Neural cell (in vitro differentiated cells): ENCODE data around the gene TMOD3. TPM values are rescaled to one million over a fixed set of nuclear protein-coding genes. Genes with fewer than 3 reads are reported as not detected.

Source experiments
- H2AFZ ChIP-seq: fragments of 200-600, 300-800 bp; sonication (generic), shearing (Covaris generic); 2 replicates; pipeline ENCODE4 v1.6.0; 2014; ENCODE audit warnings: low read depth, mild to moderate bottlenecking, antibody characterized with exemption, low read length, moderate library complexity
- H3F3A ChIP-seq: fragments of 200-600 bp; shearing (Covaris generic); 2 replicates; pipeline ENCODE4 v1.6.1; 2016; ENCODE audit warnings: mild to moderate bottlenecking, moderate library complexity, mixed read lengths, antibody characterized with exemption, low read length; ENCODE audit not compliant: insufficient read depth, poor library complexity, severe bottlenecking
- H3K27ac ChIP-seq: fragments of 200-600, 300-800 bp; sonication (generic), shearing (Covaris generic); 2 replicates; pipeline ENCODE4 v1.5.1; 2014; ENCODE audit warnings: mild to moderate bottlenecking, low read length, moderate library complexity
- H3K27me3 ChIP-seq: fragments of 300-800, 200-600 bp; sonication (generic), shearing (Covaris generic); 2 replicates; pipeline ENCODE4 v1.6.0; 2014; ENCODE audit warnings: mild to moderate bottlenecking, low read depth, low read length, moderate library complexity; ENCODE audit not compliant: insufficient read depth
- H3K36me3 ChIP-seq: fragments of 300-800, 200-600 bp; sonication (generic), shearing (Covaris generic); 2 replicates; pipeline ENCODE4 v1.5.1; 2014; ENCODE audit warnings: mild to moderate bottlenecking, antibody characterized with exemption, low read length, moderate library complexity; ENCODE audit not compliant: insufficient read depth
- H3K4me2 ChIP-seq: fragments of 300-800, 200-600 bp; sonication (generic), shearing (Covaris generic); 2 replicates; pipeline ENCODE4 v1.6.0; 2014; ENCODE audit warnings: mild to moderate bottlenecking, low read length
- H3K4me3 ChIP-seq: fragments of 300-800, 200-600 bp; sonication (generic), shearing (Covaris generic); 2 replicates; pipeline ENCODE4 v1.5.1; 2014; ENCODE audit warnings: mild to moderate bottlenecking, low read length, moderate library complexity
- H3K79me2 ChIP-seq: fragments of 200-600 bp; shearing (Covaris generic); replicated peaks from 2 replicates; pipeline ENCODE4 v1.6.0; 2014; ENCODE audit warnings: mild to moderate bottlenecking, low read length, moderate library complexity; ENCODE audit not compliant: insufficient read depth
- H3K9ac ChIP-seq: fragments of 300-800, 200-600 bp; sonication (generic), shearing (Covaris generic); 2 replicates; pipeline ENCODE4 v1.6.1; 2016; ENCODE audit warnings: mild to moderate bottlenecking, low read length, mixed read lengths
- H3K9me2 ChIP-seq: fragments of 200-600 bp; shearing (Covaris generic); 2 replicates; pipeline ENCODE4 v1.6.1; 2016; ENCODE audit warnings: mild to moderate bottlenecking, low read length, mixed read lengths; ENCODE audit not compliant: insufficient read depth
- H3K9me3 ChIP-seq: fragments of 200-600, 300-800 bp; sonication (generic), shearing (Covaris generic); 2 replicates; pipeline ENCODE4 v1.6.1; 2016; ENCODE audit warnings: mild to moderate bottlenecking, mixed run types, low read length, moderate library complexity, mixed read lengths
- H4K20me1 ChIP-seq: fragments of 200-600 bp; shearing (Covaris generic); 2 replicates; pipeline ENCODE4 v1.6.1; 2016; ENCODE audit warnings: mild to moderate bottlenecking, mixed run types; ENCODE audit not compliant: insufficient read depth
- EP300 ChIP-seq: fragments of 450-650 bp; conservative IDR thresholded peaks from 2 replicates; pipeline ENCODE4 v1.6.1; 2014; ENCODE audit warnings: antibody characterized with exemption, mild to moderate bottlenecking, moderate library complexity; ENCODE audit not compliant: poor library complexity, severe bottlenecking
- EZH2 ChIP-seq: fragments of 200-600, 300-800 bp; shearing (Covaris generic), sonication (generic); IDR thresholded peaks from 2 replicates; pipeline ENCODE4 v1.6.1; 2014; ENCODE audit warnings: antibody characterized with exemption, low read length, borderline replicate concordance, mild to moderate bottlenecking; ENCODE audit not compliant: insufficient read depth, poor library complexity, severe bottlenecking
- MXI1 ChIP-seq: fragments of 450-650 bp; conservative IDR thresholded peaks from 2 replicates; pipeline ENCODE4 v1.6.1; 2014; ENCODE audit warnings: antibody characterized with exemption, mild to moderate bottlenecking; ENCODE audit not compliant: poor library complexity, severe bottlenecking
- POLR2AphosphoS5 ChIP-seq: IDR thresholded peaks from 2 replicates; pipeline ENCODE4 v1.6.1; 2012
- RAD21 ChIP-seq: fragments of 450-650 bp; conservative IDR thresholded peaks from 2 replicates; pipeline ENCODE4 v1.6.1; 2014; ENCODE audit warnings: antibody characterized with exemption, mild to moderate bottlenecking, moderate library complexity
- SMC3 ChIP-seq: fragments of 450-650 bp; conservative IDR thresholded peaks from 2 replicates; pipeline ENCODE4 v1.6.1; 2014; ENCODE audit warnings: antibody characterized with exemption, mild to moderate bottlenecking, moderate library complexity; ENCODE audit not compliant: poor library complexity
- TAF1 ChIP-seq: IDR thresholded peaks from 2 replicates; pipeline ENCODE4 v1.6.1; 2012; ENCODE audit warnings: low read depth
- polyA plus RNA-seq: library from polyadenylated mRNA; depleted of rRNA; stranded (reverse); fragments of >200 nt; gene quantifications from 2 replicates; pipeline ENCODE4 v1.2.3, GENCODE V29; 2014
- TF ChIP-seq, protein P1 (sequence below): IDR thresholded peaks from 2 replicates; pipeline ENCODE4 v1.6.1; 2012; ENCODE audit warnings: borderline replicate concordance
- TF ChIP-seq, protein P2 (sequence below): fragments of 450-650 bp; IDR thresholded peaks from 2 replicates; pipeline ENCODE4 v1.5.1; 2014; ENCODE audit warnings: antibody characterized with exemption, mild to moderate bottlenecking, moderate library complexity; ENCODE audit not compliant: poor library complexity, severe bottlenecking

TMOD3 gene
- polyA plus RNA-seq, 1 donor from 2014 or later, result 12.6 TPM

GRCh38 chr15:51876169-51876568, 46.7 kb downstream of the TMOD3 start:
- Histone ChIP-seq H3K9ac (no peak overlapping the region), H3F3A (no peaks in the 10 kb centered on the region), H3K9me3 (no peaks in the 10 kb centered on the region), H3K4me3 (no peak overlapping the region), H3K27ac (no peak overlapping the region), H4K20me1 (no peaks in the 10 kb centered on the region), H3K27me3 (no peaks in the 10 kb centered on the region), H3K9me2 (no peaks in the 10 kb centered on the region), H3K4me2 (no peak overlapping the region), H2AFZ (no peak overlapping the region), H3K36me3 (no peaks in the 10 kb centered on the region), H3K79me2 (no peaks in the 10 kb centered on the region)
- TF ChIP-seq, protein P1, sequence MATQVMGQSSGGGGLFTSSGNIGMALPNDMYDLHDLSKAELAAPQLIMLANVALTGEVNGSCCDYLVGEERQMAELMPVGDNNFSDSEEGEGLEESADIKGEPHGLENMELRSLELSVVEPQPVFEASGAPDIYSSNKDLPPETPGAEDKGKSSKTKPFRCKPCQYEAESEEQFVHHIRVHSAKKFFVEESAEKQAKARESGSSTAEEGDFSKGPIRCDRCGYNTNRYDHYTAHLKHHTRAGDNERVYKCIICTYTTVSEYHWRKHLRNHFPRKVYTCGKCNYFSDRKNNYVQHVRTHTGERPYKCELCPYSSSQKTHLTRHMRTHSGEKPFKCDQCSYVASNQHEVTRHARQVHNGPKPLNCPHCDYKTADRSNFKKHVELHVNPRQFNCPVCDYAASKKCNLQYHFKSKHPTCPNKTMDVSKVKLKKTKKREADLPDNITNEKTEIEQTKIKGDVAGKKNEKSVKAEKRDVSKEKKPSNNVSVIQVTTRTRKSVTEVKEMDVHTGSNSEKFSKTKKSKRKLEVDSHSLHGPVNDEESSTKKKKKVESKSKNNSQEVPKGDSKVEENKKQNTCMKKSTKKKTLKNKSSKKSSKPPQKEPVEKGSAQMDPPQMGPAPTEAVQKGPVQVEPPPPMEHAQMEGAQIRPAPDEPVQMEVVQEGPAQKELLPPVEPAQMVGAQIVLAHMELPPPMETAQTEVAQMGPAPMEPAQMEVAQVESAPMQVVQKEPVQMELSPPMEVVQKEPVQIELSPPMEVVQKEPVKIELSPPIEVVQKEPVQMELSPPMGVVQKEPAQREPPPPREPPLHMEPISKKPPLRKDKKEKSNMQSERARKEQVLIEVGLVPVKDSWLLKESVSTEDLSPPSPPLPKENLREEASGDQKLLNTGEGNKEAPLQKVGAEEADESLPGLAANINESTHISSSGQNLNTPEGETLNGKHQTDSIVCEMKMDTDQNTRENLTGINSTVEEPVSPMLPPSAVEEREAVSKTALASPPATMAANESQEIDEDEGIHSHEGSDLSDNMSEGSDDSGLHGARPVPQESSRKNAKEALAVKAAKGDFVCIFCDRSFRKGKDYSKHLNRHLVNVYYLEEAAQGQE, result no peak
- no peak for TF ChIP-seq MXI1
- TF ChIP-seq EZH2, result no peak
- TF ChIP-seq, protein P2, sequence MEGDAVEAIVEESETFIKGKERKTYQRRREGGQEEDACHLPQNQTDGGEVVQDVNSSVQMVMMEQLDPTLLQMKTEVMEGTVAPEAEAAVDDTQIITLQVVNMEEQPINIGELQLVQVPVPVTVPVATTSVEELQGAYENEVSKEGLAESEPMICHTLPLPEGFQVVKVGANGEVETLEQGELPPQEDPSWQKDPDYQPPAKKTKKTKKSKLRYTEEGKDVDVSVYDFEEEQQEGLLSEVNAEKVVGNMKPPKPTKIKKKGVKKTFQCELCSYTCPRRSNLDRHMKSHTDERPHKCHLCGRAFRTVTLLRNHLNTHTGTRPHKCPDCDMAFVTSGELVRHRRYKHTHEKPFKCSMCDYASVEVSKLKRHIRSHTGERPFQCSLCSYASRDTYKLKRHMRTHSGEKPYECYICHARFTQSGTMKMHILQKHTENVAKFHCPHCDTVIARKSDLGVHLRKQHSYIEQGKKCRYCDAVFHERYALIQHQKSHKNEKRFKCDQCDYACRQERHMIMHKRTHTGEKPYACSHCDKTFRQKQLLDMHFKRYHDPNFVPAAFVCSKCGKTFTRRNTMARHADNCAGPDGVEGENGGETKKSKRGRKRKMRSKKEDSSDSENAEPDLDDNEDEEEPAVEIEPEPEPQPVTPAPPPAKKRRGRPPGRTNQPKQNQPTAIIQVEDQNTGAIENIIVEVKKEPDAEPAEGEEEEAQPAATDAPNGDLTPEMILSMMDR, result no peak
- TF ChIP-seq POLR2AphosphoS5, result no peak
- no peak for TF ChIP-seq RAD21
- TF ChIP-seq SMC3, result no peak
- no peak for TF ChIP-seq EP300
- no peak for TF ChIP-seq TAF1

GRCh38 chr15:51878446-51879386, 49.3 kb downstream of the TMOD3 start:
- no peak overlapping the region for H3K27ac ChIP-seq
- no peaks in the 10 kb centered on the region for H3K9me3 ChIP-seq
- H3K27me3 ChIP-seq, result no peaks in the 10 kb centered on the region
- H2AFZ ChIP-seq, result no peak overlapping the region
- TF ChIP-seq EP300, result no peak
- no peak for TF ChIP-seq MXI1
- TF ChIP-seq, protein P2, result no peak
- no peak overlapping the region for H3K4me3 ChIP-seq
- no peak overlapping the region for H3K9ac ChIP-seq
- no peaks in the 10 kb centered on the region for H4K20me1 ChIP-seq
- H3K36me3 ChIP-seq, result no peaks in the 10 kb centered on the region
- H3F3A ChIP-seq, result no peaks in the 10 kb centered on the region
- H3K79me2 ChIP-seq, result no peaks in the 10 kb centered on the region
- no peak overlapping the region for H3K4me2 ChIP-seq
- no peaks in the 10 kb centered on the region for H3K9me2 ChIP-seq
